ENCODE results near the gene MTLN. TPM values are rescaled to one million over a fixed set of nuclear protein-coding genes. Genes with fewer than 3 reads are reported as not detected.

Gene MTLN
- total and polyA plus RNA-seq, 2 of the 13 experiments (the other 11 are each of a cell fraction or from before 2014, with no cell fraction given), result 37.1 to 50.4 TPM

DNA sequence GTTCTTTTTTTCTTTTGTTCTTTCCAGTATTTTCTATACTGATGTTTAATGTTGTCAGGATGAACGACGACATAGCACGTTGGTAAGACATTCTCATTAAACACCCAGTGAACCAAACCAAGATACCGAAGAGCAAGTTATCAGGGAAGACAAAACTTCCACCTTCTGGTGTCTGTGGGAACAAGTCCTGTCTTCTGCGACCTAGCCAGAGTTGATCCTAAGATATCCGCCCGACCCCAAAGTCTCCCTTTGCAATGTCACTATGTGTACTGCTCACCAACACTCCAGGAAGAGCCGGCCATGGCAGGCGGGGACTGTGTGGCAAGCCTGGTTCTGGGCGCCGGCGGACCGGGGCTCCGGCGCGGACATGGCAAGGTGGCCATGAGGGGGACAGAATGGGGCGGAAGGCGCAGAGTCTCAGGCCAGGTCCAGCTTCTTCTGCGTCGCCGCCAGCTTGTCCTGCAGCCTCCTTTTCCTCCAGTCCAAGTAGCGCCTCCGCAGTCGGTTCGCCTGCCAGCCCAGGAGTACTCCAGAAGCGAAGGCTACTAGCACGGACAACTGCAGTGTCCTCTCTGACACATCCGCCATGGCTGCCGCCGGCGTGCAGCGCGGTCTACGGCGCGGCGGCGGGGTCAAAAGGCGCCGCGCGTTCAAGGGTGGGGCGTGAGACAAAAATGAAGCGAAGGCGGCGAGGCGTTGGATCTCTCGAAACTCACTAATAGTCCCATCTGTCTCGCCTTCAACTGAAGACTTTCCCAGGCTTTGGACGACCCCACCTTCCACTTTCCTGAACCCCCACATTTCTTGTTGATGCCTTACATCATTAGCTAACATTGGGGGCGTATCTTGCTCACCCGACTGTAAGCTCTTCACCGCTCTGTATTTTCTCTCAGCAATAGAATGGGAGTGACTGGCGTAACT, at the start of gene MTLN (continued):
- peak; percentile 49 for TF ChIP-seq MAZ (IDR thresholded peaks at IDR 0.05; ENCODE audit: borderline replicate concordance, low read depth, low read length)
- peak; percentile 61; the same call in 1 of the 2 replicates for TF ChIP-seq MAZ (CRISPR knock-in tag; IDR thresholded peaks at IDR 0.05; ENCODE audit: low read depth)
- TF ChIP-seq SIX1 (CRISPR knock-in tag; IDR thresholded peaks at IDR 0.05; ENCODE audit: borderline replicate concordance), result no peak
- TF ChIP-seq, protein P1, sequence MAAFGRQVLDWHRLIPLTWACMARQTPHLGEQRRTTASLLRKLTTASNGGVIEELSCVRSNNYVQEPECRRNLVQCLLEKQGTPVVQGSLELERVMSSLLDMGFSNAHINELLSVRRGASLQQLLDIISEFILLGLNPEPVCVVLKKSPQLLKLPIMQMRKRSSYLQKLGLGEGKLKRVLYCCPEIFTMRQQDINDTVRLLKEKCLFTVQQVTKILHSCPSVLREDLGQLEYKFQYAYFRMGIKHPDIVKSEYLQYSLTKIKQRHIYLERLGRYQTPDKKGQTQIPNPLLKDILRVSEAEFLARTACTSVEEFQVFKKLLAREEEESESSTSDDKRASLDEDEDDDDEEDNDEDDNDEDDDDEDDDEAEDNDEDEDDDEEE (CRISPR knock-in tag; IDR thresholded peaks at IDR 0.05), result no peak
- TF ChIP-seq ZNF83 (CRISPR knock-in tag; IDR thresholded peaks at IDR 0.05; ENCODE audit: borderline replicate concordance), result no peak
- TF ChIP-seq ZNF12 (CRISPR knock-in tag; IDR thresholded peaks at IDR 0.05), result peak; percentile 52; the same call in 1 of the 2 replicates
- no peak for TF ChIP-seq GZF1 (CRISPR knock-in tag; IDR thresholded peaks at IDR 0.05)
- peak; percentile 43; the same call in 1 of the 2 replicates for TF ChIP-seq HCFC1 (IDR thresholded peaks at IDR 0.05; ENCODE audit: low read depth, low read length)
- no peak for TF ChIP-seq ZNF790 (CRISPR knock-in tag; IDR thresholded peaks at IDR 0.05; ENCODE audit: borderline replicate concordance)
- no peak for TF ChIP-seq ZNF549 (CRISPR knock-in tag; IDR thresholded peaks at IDR 0.05)
- TF ChIP-seq, protein P2, sequence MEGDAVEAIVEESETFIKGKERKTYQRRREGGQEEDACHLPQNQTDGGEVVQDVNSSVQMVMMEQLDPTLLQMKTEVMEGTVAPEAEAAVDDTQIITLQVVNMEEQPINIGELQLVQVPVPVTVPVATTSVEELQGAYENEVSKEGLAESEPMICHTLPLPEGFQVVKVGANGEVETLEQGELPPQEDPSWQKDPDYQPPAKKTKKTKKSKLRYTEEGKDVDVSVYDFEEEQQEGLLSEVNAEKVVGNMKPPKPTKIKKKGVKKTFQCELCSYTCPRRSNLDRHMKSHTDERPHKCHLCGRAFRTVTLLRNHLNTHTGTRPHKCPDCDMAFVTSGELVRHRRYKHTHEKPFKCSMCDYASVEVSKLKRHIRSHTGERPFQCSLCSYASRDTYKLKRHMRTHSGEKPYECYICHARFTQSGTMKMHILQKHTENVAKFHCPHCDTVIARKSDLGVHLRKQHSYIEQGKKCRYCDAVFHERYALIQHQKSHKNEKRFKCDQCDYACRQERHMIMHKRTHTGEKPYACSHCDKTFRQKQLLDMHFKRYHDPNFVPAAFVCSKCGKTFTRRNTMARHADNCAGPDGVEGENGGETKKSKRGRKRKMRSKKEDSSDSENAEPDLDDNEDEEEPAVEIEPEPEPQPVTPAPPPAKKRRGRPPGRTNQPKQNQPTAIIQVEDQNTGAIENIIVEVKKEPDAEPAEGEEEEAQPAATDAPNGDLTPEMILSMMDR (CRISPR knock-in tag; IDR thresholded peaks at IDR 0.05), result 0 out of 2 replicates have a peak, but pooled peaks have one; percentile 18
- TF ChIP-seq ZNF468 (CRISPR knock-in tag; IDR thresholded peaks at IDR 0.05), result no peak
- TF ChIP-seq DNMT3B (CRISPR knock-in tag; conservative IDR thresholded peaks at IDR 0.05), result 0 out of 2 replicates have a peak, but pooled peaks have one; percentile 74
- no peak for TF ChIP-seq CC2D1A (CRISPR knock-in tag; IDR thresholded peaks at IDR 0.05)
- no peak; the same call in 1 of the 2 replicates for TF ChIP-seq SIN3B (IDR thresholded peaks at IDR 0.05; ENCODE audit: low read length)
- TF ChIP-seq XRCC5 (optimal IDR thresholded peaks at IDR 0.05; ENCODE audit: low read length), result peak; percentile 64
- TF ChIP-seq ZMAT3 (CRISPR knock-in tag; conservative IDR thresholded peaks at IDR 0.05), result peak; percentile 85
- TF ChIP-seq, protein P3, sequence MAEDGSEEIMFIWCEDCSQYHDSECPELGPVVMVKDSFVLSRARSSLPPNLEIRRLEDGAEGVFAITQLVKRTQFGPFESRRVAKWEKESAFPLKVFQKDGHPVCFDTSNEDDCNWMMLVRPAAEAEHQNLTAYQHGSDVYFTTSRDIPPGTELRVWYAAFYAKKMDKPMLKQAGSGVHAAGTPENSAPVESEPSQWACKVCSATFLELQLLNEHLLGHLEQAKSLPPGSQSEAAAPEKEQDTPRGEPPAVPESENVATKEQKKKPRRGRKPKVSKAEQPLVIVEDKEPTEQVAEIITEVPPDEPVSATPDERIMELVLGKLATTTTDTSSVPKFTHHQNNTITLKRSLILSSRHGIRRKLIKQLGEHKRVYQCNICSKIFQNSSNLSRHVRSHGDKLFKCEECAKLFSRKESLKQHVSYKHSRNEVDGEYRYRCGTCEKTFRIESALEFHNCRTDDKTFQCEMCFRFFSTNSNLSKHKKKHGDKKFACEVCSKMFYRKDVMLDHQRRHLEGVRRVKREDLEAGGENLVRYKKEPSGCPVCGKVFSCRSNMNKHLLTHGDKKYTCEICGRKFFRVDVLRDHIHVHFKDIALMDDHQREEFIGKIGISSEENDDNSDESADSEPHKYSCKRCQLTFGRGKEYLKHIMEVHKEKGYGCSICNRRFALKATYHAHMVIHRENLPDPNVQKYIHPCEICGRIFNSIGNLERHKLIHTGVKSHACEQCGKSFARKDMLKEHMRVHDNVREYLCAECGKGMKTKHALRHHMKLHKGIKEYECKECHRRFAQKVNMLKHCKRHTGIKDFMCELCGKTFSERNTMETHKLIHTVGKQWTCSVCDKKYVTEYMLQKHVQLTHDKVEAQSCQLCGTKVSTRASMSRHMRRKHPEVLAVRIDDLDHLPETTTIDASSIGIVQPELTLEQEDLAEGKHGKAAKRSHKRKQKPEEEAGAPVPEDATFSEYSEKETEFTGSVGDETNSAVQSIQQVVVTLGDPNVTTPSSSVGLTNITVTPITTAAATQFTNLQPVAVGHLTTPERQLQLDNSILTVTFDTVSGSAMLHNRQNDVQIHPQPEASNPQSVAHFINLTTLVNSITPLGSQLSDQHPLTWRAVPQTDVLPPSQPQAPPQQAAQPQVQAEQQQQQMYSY (CRISPR knock-in tag; IDR thresholded peaks at IDR 0.05), result no peak
- no peak for TF ChIP-seq ZNF496 (CRISPR knock-in tag; IDR thresholded peaks at IDR 0.05; ENCODE audit: insufficient replicate concordance)
- TF ChIP-seq, protein P4, sequence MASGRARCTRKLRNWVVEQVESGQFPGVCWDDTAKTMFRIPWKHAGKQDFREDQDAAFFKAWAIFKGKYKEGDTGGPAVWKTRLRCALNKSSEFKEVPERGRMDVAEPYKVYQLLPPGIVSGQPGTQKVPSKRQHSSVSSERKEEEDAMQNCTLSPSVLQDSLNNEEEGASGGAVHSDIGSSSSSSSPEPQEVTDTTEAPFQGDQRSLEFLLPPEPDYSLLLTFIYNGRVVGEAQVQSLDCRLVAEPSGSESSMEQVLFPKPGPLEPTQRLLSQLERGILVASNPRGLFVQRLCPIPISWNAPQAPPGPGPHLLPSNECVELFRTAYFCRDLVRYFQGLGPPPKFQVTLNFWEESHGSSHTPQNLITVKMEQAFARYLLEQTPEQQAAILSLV (CRISPR knock-in tag; IDR thresholded peaks at IDR 0.05; ENCODE audit: borderline replicate concordance), result no peak; the same call in 1 of the 2 replicates
- TF ChIP-seq SNAI1 (CRISPR knock-in tag; IDR thresholded peaks at IDR 0.05; ENCODE audit: borderline replicate concordance), result 0 out of 2 replicates have a peak, but pooled peaks have one; percentile 50
- peak; percentile 62 for TF ChIP-seq BCL6 (CRISPR knock-in tag; IDR thresholded peaks at IDR 0.05)

Data from HepG2 (cell line).